Coronary artery (tissue), 2 donors: ENCODE data around the gene ZNF618.

Experiments used
- DNase-seq: peaks from one replicate; pipeline ENCODE4 v3.0.0-alpha.2; 2017; ENCODE audit warnings: low spot score
- H3K27ac ChIP-seq, 2 donors: fragments of 200-600 bp; sonication (generic); one replicate each; pipeline ENCODE4 v1.5.1; 2016 to 2019
- H3K4me3 ChIP-seq: fragments of 200-600 bp; sonication (generic); 2 replicates; pipeline ENCODE4 v1.5.1; 2016; ENCODE audit warnings: mild to moderate bottlenecking, moderate library complexity
- CTCF ChIP-seq: fragments of 200-600 bp; sonication (generic); IDR thresholded peaks from one replicate; pipeline ENCODE4 v1.5.1; 2019; ENCODE audit warnings: antibody characterized with exemption

Gene ZNF618

DNA sequence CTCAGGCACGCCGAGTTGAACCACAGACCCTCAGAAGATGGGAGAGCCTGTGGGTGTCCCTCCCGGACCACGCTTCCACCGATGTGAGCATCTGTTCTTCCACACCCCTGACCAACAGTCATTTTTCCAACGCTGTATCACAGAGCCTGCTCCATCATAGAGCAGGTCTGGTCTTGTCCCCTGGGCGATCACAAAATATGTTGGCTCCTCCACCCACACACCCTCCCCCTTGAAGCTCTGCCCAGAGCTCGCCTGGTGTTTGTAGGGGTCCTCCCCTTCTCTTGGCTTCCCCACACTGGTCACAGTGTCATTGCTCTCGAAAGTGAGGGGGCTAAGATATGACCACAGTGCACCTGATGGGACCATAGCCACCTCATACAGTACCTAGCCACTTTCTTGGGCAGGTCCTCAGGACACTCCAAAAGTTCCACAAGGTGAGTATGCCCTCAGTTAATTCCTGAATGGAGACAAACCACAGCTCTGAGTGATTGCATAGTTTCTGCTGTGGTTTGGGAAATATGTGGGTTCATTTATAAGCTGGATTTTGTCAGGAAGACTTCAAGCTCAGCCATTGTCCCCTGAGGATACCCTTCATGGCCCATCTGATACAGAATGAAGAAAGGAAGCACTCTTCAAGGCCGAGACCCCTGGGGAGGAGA, 3.5 kb upstream of the ZNF618 start:
- TF ChIP-seq CTCF, result no peak
- Histone ChIP-seq H3K27ac (no peak overlapping the region), H3K4me3 (no peak overlapping the region)
- no peak for DNase-seq

DNA sequence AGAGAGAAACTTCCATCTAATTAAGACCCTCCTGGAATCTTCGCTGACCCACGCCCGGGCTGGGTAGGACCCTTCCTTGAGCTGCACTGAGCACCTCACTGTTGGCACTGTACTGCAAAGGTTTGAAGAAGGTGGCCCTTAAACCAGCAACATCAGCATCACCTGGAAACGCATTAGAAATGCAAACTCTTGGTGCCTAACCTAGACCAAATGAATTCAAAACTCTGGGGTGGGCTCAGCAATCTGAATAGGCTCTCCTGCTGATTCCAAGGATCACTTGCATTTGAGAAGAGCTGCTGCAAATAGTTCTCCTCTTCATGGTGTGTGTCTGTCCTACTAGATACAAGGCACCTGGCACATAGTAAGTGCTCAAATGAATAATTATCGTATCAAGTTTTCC, 2.7 kb upstream of the ZNF618 start:
- H3K27ac ChIP-seq, result no peak overlapping the region
- TF ChIP-seq CTCF, result no peak
- H3K4me3 ChIP-seq, result no peak overlapping the region
- no peak for DNase-seq

DNA sequence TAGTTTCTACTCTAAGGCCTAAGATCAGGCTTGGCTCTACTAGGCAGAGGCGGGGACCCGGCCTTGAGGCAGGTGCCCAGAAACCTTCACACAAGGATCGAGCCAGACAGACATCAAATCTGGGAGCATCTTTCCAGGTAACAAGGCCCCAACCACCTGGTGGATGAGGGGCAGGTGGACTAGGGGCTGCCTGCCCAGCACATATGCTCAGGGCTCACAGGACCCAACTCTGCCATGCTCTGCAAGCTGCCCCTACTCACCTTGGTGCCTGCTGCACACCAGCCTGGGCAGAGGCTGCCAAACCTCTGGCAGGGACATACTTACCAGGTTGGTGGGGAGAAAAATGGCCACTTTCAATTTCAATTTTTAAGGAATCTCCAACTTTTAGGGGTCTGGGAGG, 2.2 kb upstream of the ZNF618 start:
- H3K4me3 ChIP-seq, result no peak overlapping the region
- no peak for TF ChIP-seq CTCF
- H3K27ac ChIP-seq, result no peak overlapping the region
- no peak for DNase-seq

- no peak for TF ChIP-seq CTCF
- DNase-seq, result no peak
- Histone ChIP-seq H3K4me3 (peak overlapping the region; percentile 99), H3K27ac (peak overlapping the region in 1 of 2 donors; percentile 84)
Measured at GRCh38 chr9:113875459-113876150, 504 bp upstream of the ZNF618 start.

- Histone ChIP-seq H3K4me3 (peak overlapping the region; percentile 99), H3K27ac (no peak overlapping the region)
- no peak for TF ChIP-seq CTCF
Measured at GRCh38 chr9:113876993-113877368, 872 bp downstream of the ZNF618 start.

DNA sequence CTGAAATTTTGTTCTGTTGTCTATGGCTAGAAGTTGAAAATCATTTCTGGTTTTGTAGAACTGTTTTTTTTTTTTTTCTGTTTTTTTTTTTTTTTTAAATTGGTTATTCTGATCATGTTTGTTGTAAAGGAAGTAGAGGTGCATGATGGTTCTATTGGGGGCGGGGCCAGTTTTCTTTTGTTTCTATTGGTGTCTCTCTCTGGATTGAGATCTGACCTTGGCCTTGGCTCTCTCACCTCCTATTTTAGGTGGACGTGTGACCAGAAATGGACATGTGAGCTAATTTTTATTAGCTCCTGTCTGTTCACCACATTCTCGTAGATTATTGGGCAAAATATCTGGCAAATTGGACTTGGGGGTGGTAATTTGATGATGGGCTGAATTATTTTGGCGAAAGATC, 3.2 kb downstream of the ZNF618 start:
- Histone ChIP-seq H3K27ac (no peak overlapping the region), H3K4me3 (no peak overlapping the region)
- no peak for DNase-seq

More at GRCh38 chr9:113876993-113877368, 872 bp downstream of the ZNF618 start:
- no peak for DNase-seq

More for the DNA sequence above, 3.2 kb downstream of the ZNF618 start:
- no peak for TF ChIP-seq CTCF
